ENCODE measurements around the gene MEF2B.

Gene MEF2B

GRCh38 chr19:19170053-19170872 lies at the start of gene MEF2B:
MEF2B (minus strand) TSS chr19:19170263; CDS start chr19:19150735, 19,528 bp downstream.
- peak within 1 kb of the TSS; percentile 25 for H3K4me3 ChIP-seq (ENCODE audit: low read length)
- peak; percentile 26 for DNase-seq (ENCODE audit: low read depth)
- TF ChIP-seq, protein P1, sequence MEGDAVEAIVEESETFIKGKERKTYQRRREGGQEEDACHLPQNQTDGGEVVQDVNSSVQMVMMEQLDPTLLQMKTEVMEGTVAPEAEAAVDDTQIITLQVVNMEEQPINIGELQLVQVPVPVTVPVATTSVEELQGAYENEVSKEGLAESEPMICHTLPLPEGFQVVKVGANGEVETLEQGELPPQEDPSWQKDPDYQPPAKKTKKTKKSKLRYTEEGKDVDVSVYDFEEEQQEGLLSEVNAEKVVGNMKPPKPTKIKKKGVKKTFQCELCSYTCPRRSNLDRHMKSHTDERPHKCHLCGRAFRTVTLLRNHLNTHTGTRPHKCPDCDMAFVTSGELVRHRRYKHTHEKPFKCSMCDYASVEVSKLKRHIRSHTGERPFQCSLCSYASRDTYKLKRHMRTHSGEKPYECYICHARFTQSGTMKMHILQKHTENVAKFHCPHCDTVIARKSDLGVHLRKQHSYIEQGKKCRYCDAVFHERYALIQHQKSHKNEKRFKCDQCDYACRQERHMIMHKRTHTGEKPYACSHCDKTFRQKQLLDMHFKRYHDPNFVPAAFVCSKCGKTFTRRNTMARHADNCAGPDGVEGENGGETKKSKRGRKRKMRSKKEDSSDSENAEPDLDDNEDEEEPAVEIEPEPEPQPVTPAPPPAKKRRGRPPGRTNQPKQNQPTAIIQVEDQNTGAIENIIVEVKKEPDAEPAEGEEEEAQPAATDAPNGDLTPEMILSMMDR (conservative IDR thresholded peaks at IDR 0.05; ENCODE audit: low read depth, low read length): no peak

- TF ChIP-seq, protein P1 (conservative IDR thresholded peaks at IDR 0.05; ENCODE audit: low read depth, low read length): no peak
- no peak for DNase-seq (ENCODE audit: low read depth)
- no peak overlapping the region for H3K4me3 ChIP-seq (ENCODE audit: low read length)
Observed at GRCh38 chr19:19218911-19219310, 48.8 kb upstream of the MEF2B start.

- TF ChIP-seq, protein P1 (conservative IDR thresholded peaks at IDR 0.05; ENCODE audit: low read depth, low read length): peak; percentile 22
- no peak overlapping the region for H3K4me3 ChIP-seq (ENCODE audit: low read length)
- DNase-seq (ENCODE audit: low read depth): no peak
Observed at GRCh38 chr19:19217099-19217498, 47.0 kb upstream of the MEF2B start.

- H3K4me3 ChIP-seq (ENCODE audit: low read length): no peak overlapping the region
- DNase-seq (ENCODE audit: low read depth): no peak
- TF ChIP-seq, protein P1 (conservative IDR thresholded peaks at IDR 0.05; ENCODE audit: low read depth, low read length): no peak
Observed at GRCh38 chr19:19215792-19216191, 45.7 kb upstream of the MEF2B start.

GRCh38 chr19:19214892-19215291 lies 44.8 kb upstream of the MEF2B start:
- no peak overlapping the region for H3K4me3 ChIP-seq (ENCODE audit: low read length)
- TF ChIP-seq, protein P1 (conservative IDR thresholded peaks at IDR 0.05; ENCODE audit: low read depth, low read length): no peak
- DNase-seq (ENCODE audit: low read depth): no peak

DNA sequence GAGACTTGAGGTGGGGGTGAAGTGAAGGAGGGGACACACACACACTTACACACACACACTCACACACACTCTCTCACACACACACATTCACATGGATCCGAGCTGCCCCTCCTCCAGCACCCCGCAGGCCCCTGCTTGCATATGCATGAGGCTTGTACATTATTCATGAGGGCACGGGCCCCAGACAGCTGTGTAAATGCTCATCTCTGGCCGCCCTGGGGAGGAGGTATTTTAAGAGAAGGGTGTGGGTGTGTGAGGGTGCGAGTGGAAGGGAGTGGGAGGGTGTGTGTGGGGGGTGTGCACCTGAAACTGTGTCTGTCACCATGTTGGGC lies 44.1 kb upstream of the MEF2B start:
- TF ChIP-seq, protein P1 (conservative IDR thresholded peaks at IDR 0.05; ENCODE audit: low read depth, low read length): no peak
- H3K4me3 ChIP-seq (ENCODE audit: low read length): no peak overlapping the region

More for the DNA sequence above, 44.1 kb upstream of the MEF2B start:
- no peak for DNase-seq (ENCODE audit: low read depth)

All from retinal pigment epithelial cell (primary cell).